Cerebellar cortex (tissue), 1 donor: ENCODE results near the gene ANAPC4.
"Not testable (repeated sequence)": the region's sequence is repeated elsewhere in the genome, so short reads cannot be mapped to it uniquely, and the experiment has no call there.

ENCODE experiments used
- DNase-seq: peaks from one replicate; pipeline ENCODE4 v3.0.0-alpha.2; 2015; ENCODE audit warnings: low spot score

The ANAPC4 gene

GRCh38 chr4:25376754-25377571, at the start of gene ANAPC4:
TSS of gene ANAPC4 (plus strand) at chr4:25377263. CDS start at chr4:25377428, 165 bp downstream.
- peak; percentile 87 for DNase-seq

DNA sequence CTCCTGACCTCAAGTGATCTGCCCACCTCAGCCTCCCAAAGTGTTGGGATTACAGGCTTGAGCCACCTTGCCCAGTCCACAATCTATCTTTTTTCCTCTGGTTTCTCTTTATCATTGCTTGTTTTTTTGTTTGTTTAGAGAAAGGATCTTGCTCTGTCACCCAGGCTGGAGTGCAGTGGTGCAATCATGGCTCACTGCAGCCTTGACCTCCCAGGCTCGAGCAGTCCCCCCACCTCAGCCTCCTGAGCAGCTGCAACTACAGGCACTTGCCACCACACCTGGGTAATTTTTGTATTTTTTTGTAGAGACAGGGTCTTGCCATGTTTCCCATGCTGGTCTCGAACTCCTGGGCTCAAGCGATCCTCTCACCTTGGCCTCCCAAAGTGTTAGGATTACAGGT, 48.6 kb upstream of the ANAPC4 start:
- DNase-seq, result not testable (repeated sequence)

DNA sequence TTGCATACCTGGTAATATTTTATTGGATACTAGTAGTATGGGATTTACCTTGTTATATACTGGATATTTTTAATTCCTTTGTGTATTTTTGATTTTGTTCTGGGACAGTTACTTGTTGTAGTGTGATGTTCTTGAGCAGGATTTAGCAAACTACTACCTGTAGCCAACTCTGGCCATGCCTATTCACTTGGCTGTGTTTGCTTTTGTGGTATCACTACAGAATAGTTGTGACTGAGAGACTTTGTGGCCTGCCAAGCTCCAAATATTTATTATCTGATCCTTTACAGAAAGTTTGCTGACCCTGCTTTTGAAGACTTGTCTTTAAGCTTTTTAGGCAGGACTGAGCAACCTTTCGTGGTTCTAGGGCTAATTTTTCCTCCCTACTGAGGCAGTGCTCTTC, 46.7 kb upstream of the ANAPC4 start:
- DNase-seq, result no peak

- DNase-seq, result no peak
Observed at GRCh38 chr4:25330905-25331808, 45.9 kb upstream of the ANAPC4 start.

DNA sequence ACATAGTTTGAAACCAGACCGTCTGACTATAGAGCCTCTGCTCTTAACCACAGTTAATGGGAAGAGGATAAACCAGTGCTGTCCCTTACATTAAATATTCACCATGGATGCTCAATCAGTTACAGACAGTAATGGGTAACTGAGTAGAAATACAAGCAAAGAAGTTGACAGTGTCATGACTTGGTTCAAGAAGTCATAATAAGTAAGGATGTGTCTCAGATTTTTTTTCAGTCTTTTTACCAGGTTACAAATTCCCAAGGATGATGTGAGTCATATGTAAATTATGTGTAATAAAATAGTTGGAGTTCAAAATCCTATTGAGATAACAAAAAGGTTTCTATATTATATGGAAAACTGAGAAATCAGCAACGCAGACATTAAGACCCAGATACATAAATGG, 33.4 kb upstream of the ANAPC4 start:
- no peak for DNase-seq

DNA sequence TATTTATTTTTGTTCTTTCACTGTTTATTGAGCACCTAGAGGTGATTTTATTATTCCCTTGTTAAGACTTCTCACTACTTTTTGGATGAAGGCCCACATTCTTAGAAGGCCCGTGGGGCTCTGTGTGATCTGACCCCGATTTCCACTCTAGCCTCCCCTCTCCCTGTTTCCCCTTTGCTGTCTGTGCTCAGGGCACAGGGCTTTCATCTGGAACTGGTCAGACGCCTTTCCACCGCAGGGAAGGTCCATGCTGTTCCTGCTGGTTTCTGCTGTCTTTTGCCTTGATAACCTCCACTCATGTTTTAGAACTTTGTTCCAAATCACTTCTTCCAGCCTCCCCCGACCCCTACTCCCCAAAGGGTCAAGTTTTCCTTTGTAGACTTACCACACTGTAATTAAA, 31.3 kb upstream of the ANAPC4 start:
- DNase-seq, result no peak

DNA sequence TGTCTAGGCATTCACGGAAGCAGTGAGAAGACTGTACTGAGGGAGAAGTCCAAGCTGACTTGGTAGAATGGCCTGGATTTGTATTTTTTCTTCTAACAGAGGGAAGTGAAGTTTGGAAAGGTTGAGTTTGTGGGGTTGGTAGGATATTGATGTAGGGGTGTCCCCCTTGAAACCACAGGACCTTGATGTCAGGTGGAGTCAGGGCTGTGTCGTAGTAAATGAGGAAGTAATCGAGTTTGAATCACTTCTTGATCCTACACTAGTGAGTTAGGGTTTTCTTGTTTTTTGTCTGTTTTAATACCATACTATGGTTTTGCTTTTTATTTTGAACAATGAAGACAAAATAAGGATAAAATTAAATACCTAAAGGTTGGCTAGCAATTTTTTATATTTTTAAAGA, 30.1 kb upstream of the ANAPC4 start:
- DNase-seq, result no peak

DNA sequence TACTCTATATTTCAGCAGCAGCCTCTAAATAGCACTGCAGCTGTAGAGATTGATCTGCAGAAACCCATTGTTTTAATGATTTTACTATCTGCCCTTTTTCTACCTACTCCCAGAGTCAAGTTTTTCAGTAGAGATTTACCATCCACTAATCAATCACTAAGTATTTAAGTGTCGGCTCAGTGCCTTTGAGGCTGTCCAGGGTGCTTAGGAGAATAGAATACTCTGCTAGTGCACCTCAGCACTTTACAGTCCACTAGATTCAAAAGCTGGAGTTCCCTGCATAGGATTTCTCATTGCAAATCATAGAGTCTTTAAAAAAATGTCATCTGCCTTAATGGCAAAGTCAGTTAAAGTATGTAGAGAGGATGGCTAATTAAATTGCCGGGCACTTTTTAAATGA, 29.6 kb upstream of the ANAPC4 start:
- DNase-seq, result no peak

- no peak for DNase-seq
Observed at GRCh38 chr4:25347971-25348370, 29.1 kb upstream of the ANAPC4 start.

DNA sequence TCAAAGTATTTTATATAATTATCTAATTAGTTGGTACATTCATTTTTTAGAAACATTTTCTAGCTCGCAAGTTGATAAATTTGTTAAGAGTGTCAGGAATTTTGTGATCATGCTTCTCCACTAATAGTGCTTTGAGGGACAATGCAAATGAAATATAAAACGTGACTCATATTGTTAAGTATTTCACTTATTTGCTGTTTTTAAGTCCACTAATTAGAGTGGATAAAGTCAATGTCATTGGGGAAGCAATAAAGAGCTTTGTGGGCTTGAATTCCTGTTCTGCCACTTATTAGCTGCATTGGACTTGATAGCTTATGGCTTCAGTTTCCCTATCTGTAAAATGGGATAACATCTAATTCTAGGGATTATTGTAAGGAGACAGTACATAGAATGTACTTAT, 26.5 kb upstream of the ANAPC4 start:
- no peak for DNase-seq

DNA sequence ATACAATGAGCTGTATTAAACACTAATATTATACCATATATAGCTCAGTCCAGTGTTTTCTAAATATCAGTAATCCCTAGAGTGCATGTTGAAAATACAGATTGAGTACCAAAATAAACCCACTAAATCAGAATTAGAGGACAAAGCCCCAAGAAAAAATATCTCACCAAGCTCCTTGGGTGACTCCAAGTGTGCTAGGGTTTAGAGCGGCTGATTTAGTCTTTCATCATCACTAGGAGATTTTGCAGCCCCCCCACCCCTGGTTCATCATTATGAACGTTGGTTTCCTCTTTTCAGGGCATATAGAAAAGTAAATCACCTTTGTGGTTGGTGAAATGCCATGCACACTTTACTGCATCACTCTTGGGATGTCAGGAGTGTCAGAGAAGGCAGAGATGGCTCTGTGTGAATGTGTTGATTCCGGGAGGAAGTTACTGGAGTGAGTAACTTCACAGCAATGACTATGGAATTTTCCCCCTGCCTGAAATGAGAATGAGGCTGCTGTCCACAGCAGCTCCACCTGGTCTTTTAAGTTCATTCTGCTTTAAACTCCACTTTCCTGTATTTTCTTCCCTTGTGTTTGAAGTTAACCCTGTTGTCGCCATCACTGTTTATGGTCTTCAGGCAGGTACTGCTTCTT, 25.2 kb upstream of the ANAPC4 start:
- no peak for DNase-seq

- no peak for DNase-seq
Observed at GRCh38 chr4:25356068-25356467, 21.0 kb upstream of the ANAPC4 start.

GRCh38 chr4:25358515-25359275, 18.4 kb upstream of the ANAPC4 start:
- no peak for DNase-seq

GRCh38 chr4:25361253-25361652, 15.8 kb upstream of the ANAPC4 start:
- no peak for DNase-seq

- peak; percentile 34 for DNase-seq
Observed at GRCh38 chr4:25367004-25367621, 9.9 kb upstream of the ANAPC4 start.

GRCh38 chr4:25367877-25368276, 9.2 kb upstream of the ANAPC4 start:
- DNase-seq, result no peak

- no peak for DNase-seq
Observed at GRCh38 chr4:25368315-25368714, 8.7 kb upstream of the ANAPC4 start.

- no peak for DNase-seq
Observed at GRCh38 chr4:25370242-25370641, 6.8 kb upstream of the ANAPC4 start.

- DNase-seq, result not testable (repeated sequence)
Observed at GRCh38 chr4:25372549-25372948, 4.5 kb upstream of the ANAPC4 start.

DNA sequence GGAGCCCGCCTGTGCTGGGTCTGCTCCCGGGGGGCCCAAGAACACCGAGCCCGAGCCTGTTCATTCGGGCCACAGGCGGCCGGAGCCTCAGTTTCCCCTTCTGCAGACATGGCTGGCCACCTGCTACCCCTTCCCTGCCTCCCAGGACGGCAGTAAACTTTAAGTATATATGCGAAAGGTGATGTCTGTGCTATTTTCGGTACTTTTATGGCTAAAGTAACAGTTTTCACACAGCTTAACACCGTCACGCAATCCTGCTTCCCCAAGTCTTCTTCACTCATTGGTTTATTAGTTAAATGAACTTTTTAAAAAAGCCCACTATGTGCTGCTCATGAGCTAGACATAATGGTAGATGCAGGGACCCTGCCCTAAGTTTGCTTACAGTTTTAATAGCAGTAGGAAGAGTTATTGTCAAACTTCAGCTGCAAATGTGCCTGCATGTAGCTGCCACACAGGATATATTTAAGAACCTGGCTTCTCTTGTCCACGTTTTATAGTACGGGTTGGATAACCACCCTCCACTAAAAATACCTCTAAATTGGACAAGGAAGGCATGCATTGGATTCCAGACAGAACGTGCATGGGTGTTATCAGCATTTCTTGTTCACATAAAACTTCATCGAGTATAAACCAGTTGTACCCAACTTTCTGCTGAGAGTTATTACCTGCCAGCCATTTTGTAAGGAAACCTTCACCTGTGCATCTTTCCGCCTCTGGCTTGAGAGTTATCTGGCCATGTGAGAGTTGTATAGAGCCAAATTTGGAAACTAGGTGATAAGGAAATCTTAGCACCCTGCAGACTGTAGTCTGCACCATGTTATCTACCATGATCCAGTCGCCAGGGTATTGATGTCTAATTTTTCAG, 741 bp downstream of the ANAPC4 start:
- DNase-seq, result no peak

DNA sequence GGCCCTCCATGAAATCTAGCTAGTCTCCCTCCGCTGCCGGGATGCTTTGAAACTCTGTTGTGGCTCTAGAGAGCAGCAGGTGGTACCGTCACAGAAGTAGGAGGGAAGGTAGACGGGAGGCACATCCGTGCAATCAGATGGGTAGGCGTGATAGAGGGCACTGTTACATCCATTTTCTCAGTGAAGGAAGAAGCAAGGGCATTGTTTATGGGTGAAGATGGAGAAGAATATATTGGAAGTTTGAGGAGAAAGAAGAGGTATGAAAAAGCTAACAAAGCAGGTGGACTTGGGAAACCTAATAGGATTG, 1.3 kb downstream of the ANAPC4 start:
- DNase-seq, result no peak
